ENCODE results near the gene GLT1D1. TPM values are rescaled to one million over a fixed set of nuclear protein-coding genes. Genes with fewer than 3 reads are reported as not detected.

The GLT1D1 gene
- polyA plus RNA-seq, 4 donors = 0.10 to 0.67 TPM; not detected in 2

GRCh38 chr12:128871516-128871892, 18.2 kb downstream of the GLT1D1 start:
- Histone ChIP-seq H3K36me3 (ENCODE audit: control insufficient read depth in 3 of 3, insufficient read depth in 2 of 3, low read depth in 1 of 3, low read length in 3 of 3) (no peaks in the 10 kb centered on the region), H3K9me3 (ENCODE audit: control insufficient read depth in 2 of 2, insufficient read depth in 1 of 2, low read depth in 1 of 2, low read length in 1 of 2) (peaks cover 0 to 8% of the 10 kb centered on the region in 2 donors), H3K4me1 (ENCODE audit: control insufficient read depth in 3 of 3, insufficient read depth in 2 of 3, low read depth in 1 of 3, low read length in 2 of 3) (no peaks in the 10 kb centered on the region), H3K27me3 (ENCODE audit: control insufficient read depth in 3 of 3, insufficient read depth in 3 of 3, low read length in 3 of 3) (no peaks in the 10 kb centered on the region), H3K4me3 (ENCODE audit: low read depth in 1 of 3, low read length in 3 of 3) (no peak overlapping the region), H3K27ac (ENCODE audit: low read depth in 1 of 3, low read length in 2 of 3) (no peak overlapping the region)
- WGBS, 3 donors = 25 to 37% (median 28%) methylated on average over 2 of the region's 2 CpGs
- no peak for FAIRE-seq
- DNase-seq = no peak

DNA sequence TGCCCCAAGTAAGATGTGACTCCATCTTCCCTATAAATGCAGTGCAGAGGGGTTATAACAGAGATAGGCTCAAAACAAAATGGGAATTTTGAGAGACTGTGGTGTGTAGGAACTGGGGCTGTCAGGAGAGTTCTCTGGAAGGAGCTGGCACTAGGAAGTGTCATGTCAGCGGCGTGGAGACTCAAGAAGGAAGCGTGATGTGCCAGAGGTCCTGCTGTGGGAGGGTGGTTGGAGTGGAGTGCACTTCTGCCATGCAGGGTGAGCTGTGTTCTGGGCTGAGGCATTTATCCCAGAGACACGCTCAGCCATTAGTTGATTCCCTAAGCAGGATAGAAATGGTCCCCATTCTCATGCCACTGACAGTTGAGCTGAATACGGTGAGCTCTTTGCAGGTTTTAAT, 19.0 kb downstream of the GLT1D1 start:
- Histone ChIP-seq H3K4me3 (ENCODE audit: low read depth in 1 of 3, low read length in 3 of 3) (no peak overlapping the region), H3K27me3 (ENCODE audit: control insufficient read depth in 3 of 3, insufficient read depth in 3 of 3, low read length in 3 of 3) (no peaks in the 10 kb centered on the region), H3K9me3 (ENCODE audit: control insufficient read depth in 2 of 2, insufficient read depth in 1 of 2, low read depth in 1 of 2, low read length in 1 of 2) (peaks cover 0 to 8% of the 10 kb centered on the region in 2 donors), H3K4me1 (ENCODE audit: control insufficient read depth in 3 of 3, insufficient read depth in 2 of 3, low read depth in 1 of 3, low read length in 2 of 3) (no peaks in the 10 kb centered on the region), H3K27ac (ENCODE audit: low read depth in 1 of 3, low read length in 2 of 3) (no peak overlapping the region), H3K36me3 (ENCODE audit: control insufficient read depth in 3 of 3, insufficient read depth in 2 of 3, low read depth in 1 of 3, low read length in 3 of 3) (no peaks in the 10 kb centered on the region)
- no peak for FAIRE-seq
- DNase-seq = no peak
- WGBS, 3 donors = 79 to 90% (median 89%) methylated on average over 5 of the region's 5 CpGs

DNA sequence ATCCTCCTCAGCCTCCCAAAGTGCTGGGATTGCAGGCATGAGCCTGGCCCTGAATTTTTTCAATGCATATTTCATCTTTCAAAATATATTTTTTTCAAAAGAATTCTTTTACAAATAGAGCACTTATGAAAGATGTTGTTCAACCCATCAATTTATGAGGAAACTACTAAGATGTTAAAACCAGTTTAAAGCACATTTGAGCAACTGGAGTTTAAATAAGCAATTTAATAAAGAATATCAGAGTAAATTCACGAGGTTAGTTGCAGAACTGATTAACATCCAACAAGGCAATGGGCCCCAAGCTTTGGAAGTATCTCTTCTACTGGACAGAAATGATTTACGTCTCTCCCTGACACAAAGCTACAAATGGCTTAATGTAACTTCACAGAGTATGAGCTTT, 23.3 kb downstream of the GLT1D1 start:
- Histone ChIP-seq H3K36me3 (ENCODE audit: control insufficient read depth in 3 of 3, insufficient read depth in 2 of 3, low read depth in 1 of 3, low read length in 3 of 3) (no peaks in the 10 kb centered on the region), H3K27ac (ENCODE audit: low read depth in 1 of 3, low read length in 2 of 3) (no peak overlapping the region), H3K4me3 (ENCODE audit: low read depth in 1 of 3, low read length in 3 of 3) (no peak overlapping the region), H3K27me3 (ENCODE audit: control insufficient read depth in 3 of 3, insufficient read depth in 3 of 3, low read length in 3 of 3) (no peaks in the 10 kb centered on the region), H3K9me3 (ENCODE audit: control insufficient read depth in 2 of 2, insufficient read depth in 1 of 2, low read depth in 1 of 2, low read length in 1 of 2) (peaks cover 0 to 11% of the 10 kb centered on the region in 2 donors), H3K4me1 (ENCODE audit: control insufficient read depth in 3 of 3, insufficient read depth in 2 of 3, low read depth in 1 of 3, low read length in 2 of 3) (no peaks in the 10 kb centered on the region)
- DNase-seq = no peak
- no peak for FAIRE-seq
- 58 to 74% (median 62%) methylated on average over 2 of the region's 2 CpGs for WGBS, 3 donors

DNA sequence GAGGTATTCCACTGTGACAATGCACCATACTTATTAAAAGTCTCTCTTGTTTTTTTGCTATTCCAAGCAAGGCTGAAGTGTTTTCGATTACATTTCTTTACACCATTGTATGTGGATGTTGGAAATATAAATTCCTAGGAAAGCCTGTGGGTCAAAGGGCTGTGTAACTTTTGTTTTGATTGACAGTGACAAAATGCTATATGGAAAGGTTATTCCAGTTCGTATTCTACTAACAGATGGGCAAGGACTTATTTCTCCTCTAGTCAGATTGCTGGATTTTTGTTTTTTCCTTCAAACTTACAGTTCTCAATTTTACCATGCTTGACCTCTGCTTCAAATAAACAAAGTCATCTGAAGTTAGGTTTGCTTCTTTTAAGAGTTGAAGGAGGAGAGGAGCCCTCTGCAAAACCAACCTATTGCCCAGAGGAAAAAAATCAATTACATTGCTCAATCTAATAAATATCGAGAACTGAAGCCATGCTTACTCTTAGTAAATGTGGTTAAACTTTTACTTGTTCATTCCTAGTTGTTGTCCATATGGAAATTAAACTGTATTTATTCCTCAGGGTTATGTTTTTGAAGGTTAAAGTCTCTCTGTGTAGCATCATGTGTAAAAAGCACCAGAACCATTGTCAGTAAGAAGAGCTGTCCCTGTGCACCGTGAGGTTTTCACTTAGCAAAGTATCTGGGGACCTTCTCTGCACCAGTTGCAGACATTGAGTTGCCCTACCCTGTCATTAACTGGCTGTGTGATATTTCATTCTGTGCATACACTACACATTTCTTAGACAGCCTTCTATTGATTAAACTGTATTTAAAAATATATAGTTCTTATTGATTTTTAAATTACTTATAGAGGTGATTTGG, 26.9 kb downstream of the GLT1D1 start:
- Histone ChIP-seq H3K36me3 (ENCODE audit: control insufficient read depth in 3 of 3, insufficient read depth in 2 of 3, low read depth in 1 of 3, low read length in 3 of 3) (no peaks in the 10 kb centered on the region), H3K27ac (ENCODE audit: low read depth in 1 of 3, low read length in 2 of 3) (no peak overlapping the region), H3K27me3 (ENCODE audit: control insufficient read depth in 3 of 3, insufficient read depth in 3 of 3, low read length in 3 of 3) (no peaks in the 10 kb centered on the region), H3K4me1 (ENCODE audit: control insufficient read depth in 3 of 3, insufficient read depth in 2 of 3, low read depth in 1 of 3, low read length in 2 of 3) (no peaks in the 10 kb centered on the region), H3K9me3 (ENCODE audit: control insufficient read depth in 2 of 2, insufficient read depth in 1 of 2, low read depth in 1 of 2, low read length in 1 of 2) (peaks cover 0 to 11% of the 10 kb centered on the region in 2 donors), H3K4me3 (ENCODE audit: low read depth in 1 of 3, low read length in 3 of 3) (no peak overlapping the region)
- no peak for FAIRE-seq
- DNase-seq = no peak
- WGBS, 3 donors = 66 to 75% (median 69%) methylated on average over 4 of the region's 4 CpGs

- H3K4me3 ChIP-seq (ENCODE audit: low read depth in 1 of 3, low read length in 3 of 3) = no peak overlapping the region
- DNase-seq (no peak), FAIRE-seq (no peak)
- H3K27ac ChIP-seq (ENCODE audit: low read depth in 1 of 3, low read length in 2 of 3) = no peak overlapping the region
- H3K4me1 ChIP-seq (ENCODE audit: control insufficient read depth in 3 of 3, insufficient read depth in 2 of 3, low read depth in 1 of 3, low read length in 2 of 3) = no peaks in the 10 kb centered on the region
- H3K36me3 ChIP-seq (ENCODE audit: control insufficient read depth in 3 of 3, insufficient read depth in 2 of 3, low read depth in 1 of 3, low read length in 3 of 3) = no peaks in the 10 kb centered on the region
- H3K9me3 ChIP-seq (ENCODE audit: control insufficient read depth in 2 of 2, insufficient read depth in 1 of 2, low read depth in 1 of 2, low read length in 1 of 2) = no peaks in the 10 kb centered on the region
- no peaks in the 10 kb centered on the region for H3K27me3 ChIP-seq (ENCODE audit: control insufficient read depth in 3 of 3, insufficient read depth in 3 of 3, low read length in 3 of 3)
- WGBS, 3 donors = 51 to 60% (median 58%) methylated on average over 6 of the region's 6 CpGs
Measured at GRCh38 chr12:128891856-128892255, 38.6 kb downstream of the GLT1D1 start.

DNA sequence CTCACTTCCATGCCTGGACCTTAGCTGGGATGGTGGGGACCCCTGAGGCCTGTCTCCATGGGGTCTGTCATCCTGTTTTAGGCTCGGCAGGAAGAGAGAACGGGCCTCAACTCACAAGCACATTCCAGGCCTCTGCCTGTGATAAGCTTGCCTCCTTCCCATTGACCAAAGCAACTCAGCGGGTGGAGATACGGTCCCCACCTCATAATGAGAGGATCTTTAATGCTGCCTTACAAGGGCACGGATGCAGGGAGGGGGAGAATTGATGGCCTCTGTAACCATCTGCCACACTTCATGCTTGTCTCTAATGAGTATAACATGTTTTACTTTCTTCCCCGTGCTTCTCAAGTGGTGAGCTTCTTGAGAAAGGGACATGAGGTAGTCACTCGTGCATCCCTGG, 50.0 kb downstream of the GLT1D1 start:
- Histone ChIP-seq H3K4me1 (ENCODE audit: control insufficient read depth in 3 of 3, insufficient read depth in 2 of 3, low read depth in 1 of 3, low read length in 2 of 3) (no peaks in the 10 kb centered on the region), H3K4me3 (ENCODE audit: low read depth in 1 of 3, low read length in 3 of 3) (no peak overlapping the region), H3K9me3 (ENCODE audit: control insufficient read depth in 2 of 2, insufficient read depth in 1 of 2, low read depth in 1 of 2, low read length in 1 of 2) (no peaks in the 10 kb centered on the region), H3K27ac (ENCODE audit: low read depth in 1 of 3, low read length in 2 of 3) (no peak overlapping the region), H3K36me3 (ENCODE audit: control insufficient read depth in 3 of 3, insufficient read depth in 2 of 3, low read depth in 1 of 3, low read length in 3 of 3) (no peaks in the 10 kb centered on the region), H3K27me3 (ENCODE audit: control insufficient read depth in 3 of 3, insufficient read depth in 3 of 3, low read length in 3 of 3) (no peaks in the 10 kb centered on the region)
- FAIRE-seq = no peak
- WGBS, 3 donors = 74 to 96% (median 87%) methylated on average over 7 of the region's 7 CpGs
- DNase-seq = no peak

- no peaks in the 10 kb centered on the region for H3K9me3 ChIP-seq (ENCODE audit: control insufficient read depth in 2 of 2, insufficient read depth in 1 of 2, low read depth in 1 of 2, low read length in 1 of 2)
- 62 to 78% (median 74%) methylated on average over 13 of the region's 13 CpGs for WGBS, 3 donors
- no peak for FAIRE-seq
Measured at GRCh38 chr12:128905003-128905544, 51.8 kb downstream of the GLT1D1 start.

DNA sequence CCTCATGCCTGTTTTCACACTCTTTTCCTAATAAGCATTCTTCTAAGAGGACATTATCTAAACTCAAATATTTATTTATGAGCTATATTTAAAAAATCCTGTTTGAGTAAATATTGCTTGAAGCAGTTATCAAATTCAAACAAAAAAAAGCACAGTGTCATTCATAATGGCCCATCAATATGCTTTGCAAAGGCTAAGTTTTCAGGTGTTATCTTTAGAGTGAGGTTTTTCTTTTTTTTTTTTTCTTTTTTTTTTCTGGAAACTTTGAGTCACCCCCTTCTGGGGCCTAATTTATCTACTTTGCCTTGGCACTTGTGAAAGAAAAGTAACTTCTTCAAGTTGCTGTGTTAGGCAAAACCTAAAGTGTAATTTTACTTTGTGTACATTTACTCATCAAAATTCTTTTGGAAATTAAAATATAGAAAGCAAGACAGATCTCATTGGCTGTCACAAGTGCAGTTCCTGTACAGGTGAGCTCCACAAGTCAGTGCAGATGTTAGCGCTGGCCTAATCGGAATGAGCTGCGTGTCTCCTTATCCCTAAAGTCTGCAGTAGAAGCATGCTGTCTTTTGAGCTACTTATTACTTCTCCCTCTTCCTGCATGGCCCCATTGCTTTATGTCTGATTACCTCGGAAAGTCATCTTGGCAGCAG, 53.3 kb downstream of the GLT1D1 start:
- Histone ChIP-seq H3K4me1 (ENCODE audit: control insufficient read depth in 3 of 3, insufficient read depth in 2 of 3, low read depth in 1 of 3, low read length in 2 of 3) (no peaks in the 10 kb centered on the region), H3K4me3 (ENCODE audit: low read depth in 1 of 3, low read length in 3 of 3) (no peak overlapping the region), H3K27me3 (ENCODE audit: control insufficient read depth in 3 of 3, insufficient read depth in 3 of 3, low read length in 3 of 3) (no peaks in the 10 kb centered on the region), H3K9me3 (ENCODE audit: control insufficient read depth in 2 of 2, insufficient read depth in 1 of 2, low read depth in 1 of 2, low read length in 1 of 2) (no peaks in the 10 kb centered on the region), H3K27ac (ENCODE audit: low read depth in 1 of 3, low read length in 2 of 3) (no peak overlapping the region), H3K36me3 (ENCODE audit: control insufficient read depth in 3 of 3, insufficient read depth in 2 of 3, low read depth in 1 of 3, low read length in 3 of 3) (no peaks in the 10 kb centered on the region)
- DNase-seq (no peak), FAIRE-seq (no peak)
- 72 to 85% (median 84%) methylated on average over 4 of the region's 4 CpGs for WGBS, 3 donors

More at GRCh38 chr12:128905003-128905544, 51.8 kb downstream of the GLT1D1 start:
- no peak overlapping the region for H3K27ac ChIP-seq (ENCODE audit: low read depth in 1 of 3, low read length in 2 of 3)
- no peaks in the 10 kb centered on the region for H3K36me3 ChIP-seq (ENCODE audit: control insufficient read depth in 3 of 3, insufficient read depth in 2 of 3, low read depth in 1 of 3, low read length in 3 of 3)
- DNase-seq = peak in 1 of 2 donors; percentile 37
- no peaks in the 10 kb centered on the region for H3K27me3 ChIP-seq (ENCODE audit: control insufficient read depth in 3 of 3, insufficient read depth in 3 of 3, low read length in 3 of 3)
- H3K4me1 ChIP-seq (ENCODE audit: control insufficient read depth in 3 of 3, insufficient read depth in 2 of 3, low read depth in 1 of 3, low read length in 2 of 3) = no peaks in the 10 kb centered on the region
- H3K4me3 ChIP-seq (ENCODE audit: low read depth in 1 of 3, low read length in 3 of 3) = no peak overlapping the region
